GM23248 (cell line): ENCODE measurements around the gene RNF207.

ENCODE experiments used
- EZH2 ChIP-seq: fragments of 200-600 bp; sonication (generic); IDR thresholded peaks from 2 replicates; pipeline ENCODE4 v1.6.1; 2018; ENCODE audit warnings: antibody characterized with exemption, mild to moderate bottlenecking; ENCODE audit not compliant: insufficient read depth, poor library complexity, severe bottlenecking
- EZH2phosphoT487 ChIP-seq: fragments of 200-600 bp; sonication (generic); IDR thresholded peaks from 2 replicates; pipeline ENCODE4 v1.6.1; 2018; ENCODE audit warnings: antibody characterized with exemption, moderate library complexity, mild to moderate bottlenecking, low read depth; ENCODE audit not compliant: insufficient read depth

DNA sequence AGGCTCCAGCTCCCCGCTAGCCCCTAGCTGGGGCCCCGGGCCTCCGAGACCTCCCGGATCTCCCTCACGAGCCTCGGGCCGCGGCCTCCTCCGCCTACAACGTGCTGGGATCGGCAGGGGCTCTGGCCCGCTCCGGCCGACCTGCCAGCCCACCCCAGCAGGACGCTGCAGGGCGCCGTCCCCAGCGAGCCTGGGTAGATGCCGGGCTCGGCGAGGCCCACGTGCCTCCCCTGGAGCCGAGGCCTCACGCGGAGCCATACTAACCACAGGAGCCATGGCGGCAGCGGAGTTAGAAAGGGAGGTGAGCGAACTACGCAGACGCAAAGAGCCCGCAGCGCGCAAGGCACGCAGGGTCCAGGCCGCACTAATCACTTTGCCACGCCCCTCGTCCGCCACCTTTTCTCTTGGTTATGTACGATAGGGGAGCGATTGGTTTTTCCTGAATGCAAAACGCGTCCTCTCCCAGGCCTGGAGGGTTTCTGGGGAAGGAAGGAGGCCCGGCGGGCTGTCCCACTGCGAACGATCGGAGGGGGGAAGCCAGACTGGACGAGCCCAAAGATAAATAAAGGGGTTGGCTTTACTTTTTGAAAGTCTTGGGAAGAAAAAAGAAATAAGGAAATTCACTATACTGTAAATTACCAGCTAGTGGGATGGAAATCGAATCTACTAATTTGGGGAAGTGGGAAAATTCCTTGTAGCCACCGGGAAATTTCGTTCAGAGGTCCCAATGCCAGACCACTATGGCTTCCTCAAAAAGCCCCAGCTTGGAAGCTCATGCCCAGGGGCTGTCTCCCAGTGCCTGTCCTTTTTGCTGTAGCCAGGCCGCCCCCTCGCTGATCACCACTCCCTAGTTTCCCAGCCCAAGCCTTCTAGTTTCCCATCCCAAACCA lies 6.4 kb upstream of the RNF207 start, which contains the start of gene RPL22:
- TF ChIP-seq EZH2 (no peak), EZH2phosphoT487 (no peak)
